ENCODE results near the gene PLA2G4C.

Gene PLA2G4C

GRCh38 chr19:48123907-48124651, 13.5 kb upstream of the PLA2G4C start:
- H3K4me3 ChIP-seq (ENCODE audit: low read length): no peak overlapping the region
- no peak overlapping the region for H3K4me2 ChIP-seq (ENCODE audit: low read depth, low read length)
- H3K9me2 ChIP-seq (replicated peaks; ENCODE audit: insufficient read depth, low read length): no peaks in the 10 kb centered on the region
- no peak overlapping the region for H3K27ac ChIP-seq (ENCODE audit: low read length)
- H2AFZ ChIP-seq (ENCODE audit: low read length): no peak overlapping the region
- H3K9me3 ChIP-seq (replicated peaks; ENCODE audit: insufficient read depth, low read length): no peaks in the 10 kb centered on the region
- H3K4me1 ChIP-seq (ENCODE audit: low read length): peaks cover 17% of the 10 kb centered on the region
- H3K27me3 ChIP-seq (replicated peaks; ENCODE audit: insufficient read depth, low read length): no peaks in the 10 kb centered on the region
- no peaks in the 10 kb centered on the region for H4K20me1 ChIP-seq (ENCODE audit: insufficient read depth, low read length)
- no peak for DNase-seq
- H3K36me3 ChIP-seq (replicated peaks; ENCODE audit: insufficient read depth, low read length): peaks cover 4% of the 10 kb centered on the region
- no peaks in the 10 kb centered on the region for H3K79me2 ChIP-seq (ENCODE audit: low read length)
- H3F3A ChIP-seq (ENCODE audit: insufficient read depth, low read length): peaks cover 11% of the 10 kb centered on the region; the same call in 1 of the 2 replicates
- H3K9ac ChIP-seq (ENCODE audit: low read length): no peak overlapping the region
- no peak for TF ChIP-seq EZH2 (optimal IDR thresholded peaks at IDR 0.05; ENCODE audit: low read depth, low read length)
- no peak for TF ChIP-seq EZH2phosphoT487 (IDR thresholded peaks at IDR 0.05; ENCODE audit: low read length)
- no peak for TF ChIP-seq CTCF (IDR thresholded peaks at IDR 0.05; ENCODE audit: low read length)

DNA sequence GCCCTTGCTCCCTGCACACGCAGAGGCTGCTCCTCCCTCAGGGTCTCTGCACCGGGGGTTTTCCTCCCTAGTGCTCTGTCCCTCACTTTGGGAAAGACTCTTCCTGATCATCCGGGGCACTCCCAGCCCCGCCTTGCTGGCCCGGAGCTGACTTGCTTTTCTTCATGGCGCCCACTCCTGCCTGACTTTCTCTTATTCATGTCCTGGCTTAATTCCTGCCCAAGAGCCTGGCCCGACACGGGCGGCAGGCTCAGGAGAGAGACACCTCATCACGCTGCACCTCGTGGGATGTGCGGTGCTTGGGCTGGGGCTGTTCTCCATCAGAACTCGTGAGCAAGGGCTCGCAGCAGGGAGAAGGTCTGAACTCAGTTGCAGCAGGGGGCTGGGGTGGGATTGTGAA, 11.8 kb upstream of the PLA2G4C start:
- Histone ChIP-seq H3K27me3 (replicated peaks; ENCODE audit: insufficient read depth, low read length) (no peaks in the 10 kb centered on the region), H3K9ac (ENCODE audit: low read length) (peak overlapping the region; percentile 8; the same call in 1 of the 2 replicates), H4K20me1 (ENCODE audit: insufficient read depth, low read length) (no peaks in the 10 kb centered on the region), H3K79me2 (ENCODE audit: low read length) (no peaks in the 10 kb centered on the region), H3K4me2 (ENCODE audit: low read depth, low read length) (peak overlapping the region; percentile 58), H3F3A (ENCODE audit: insufficient read depth, low read length) (peaks cover 11% of the 10 kb centered on the region; the same call in 1 of the 2 replicates), H3K4me1 (ENCODE audit: low read length) (peaks cover 25% of the 10 kb centered on the region), H3K9me3 (replicated peaks; ENCODE audit: insufficient read depth, low read length) (no peaks in the 10 kb centered on the region), H2AFZ (ENCODE audit: low read length) (peak overlapping the region; percentile 59), H3K4me3 (ENCODE audit: low read length) (no peak overlapping the region), H3K9me2 (replicated peaks; ENCODE audit: insufficient read depth, low read length) (no peaks in the 10 kb centered on the region), H3K36me3 (replicated peaks; ENCODE audit: insufficient read depth, low read length) (peaks cover 4% of the 10 kb centered on the region), H3K27ac (ENCODE audit: low read length) (peak overlapping the region; percentile 66; the same call in 1 of the 2 replicates)
- no peak for DNase-seq
- TF ChIP-seq CTCF (IDR thresholded peaks at IDR 0.05; ENCODE audit: low read length) (no peak), EZH2 (optimal IDR thresholded peaks at IDR 0.05; ENCODE audit: low read depth, low read length) (no peak), EZH2phosphoT487 (IDR thresholded peaks at IDR 0.05; ENCODE audit: low read length) (no peak)

- Histone ChIP-seq H3K4me2 (ENCODE audit: low read depth, low read length) (peak overlapping the region; percentile 58), H3K4me1 (ENCODE audit: low read length) (peaks cover 26% of the 10 kb centered on the region), H3K9me3 (replicated peaks; ENCODE audit: insufficient read depth, low read length) (no peaks in the 10 kb centered on the region), H3K9me2 (replicated peaks; ENCODE audit: insufficient read depth, low read length) (no peaks in the 10 kb centered on the region), H3K27ac (ENCODE audit: low read length) (peak overlapping the region; percentile 66), H2AFZ (ENCODE audit: low read length) (peak overlapping the region; percentile 59), H3K27me3 (replicated peaks; ENCODE audit: insufficient read depth, low read length) (no peaks in the 10 kb centered on the region), H3K79me2 (ENCODE audit: low read length) (no peaks in the 10 kb centered on the region), H3K4me3 (ENCODE audit: low read length) (no peak overlapping the region), H3K36me3 (replicated peaks; ENCODE audit: insufficient read depth, low read length) (peaks cover 4% of the 10 kb centered on the region), H3F3A (ENCODE audit: insufficient read depth, low read length) (peaks cover 11% of the 10 kb centered on the region; the same call in 1 of the 2 replicates), H3K9ac (ENCODE audit: low read length) (peak overlapping the region; percentile 8; the same call in 1 of the 2 replicates), H4K20me1 (ENCODE audit: insufficient read depth, low read length) (no peaks in the 10 kb centered on the region)
- TF ChIP-seq CTCF (IDR thresholded peaks at IDR 0.05; ENCODE audit: low read length) (no peak), EZH2phosphoT487 (IDR thresholded peaks at IDR 0.05; ENCODE audit: low read length) (no peak), EZH2 (optimal IDR thresholded peaks at IDR 0.05; ENCODE audit: low read depth, low read length) (no peak)
- DNase-seq: peak; percentile 83
Measured at GRCh38 chr19:48121909-48122371, 11.3 kb upstream of the PLA2G4C start.

Measured in MM.1S (cell line).